Activated naive CD4-positive, alpha-beta T cell (primary cell): Measurements from ENCODE around the gene ERRFI1.

ENCODE experiments used
- DNase-seq, 4 experiments: peaks; one replicate each; lab custom pipeline; 2025; lab: John Stamatoyannopoulos, UW

ERRFI1 gene

GRCh38 chr1:8018492-8019228 lies 7.4 kb downstream of the ERRFI1 start:
- DNase-seq = no peak

- DNase-seq = no peak
Measured at GRCh38 chr1:8017495-8018197, 8.5 kb downstream of the ERRFI1 start.

GRCh38 chr1:8016895-8017241 lies 9.2 kb downstream of the ERRFI1 start:
- DNase-seq = no peak

DNA sequence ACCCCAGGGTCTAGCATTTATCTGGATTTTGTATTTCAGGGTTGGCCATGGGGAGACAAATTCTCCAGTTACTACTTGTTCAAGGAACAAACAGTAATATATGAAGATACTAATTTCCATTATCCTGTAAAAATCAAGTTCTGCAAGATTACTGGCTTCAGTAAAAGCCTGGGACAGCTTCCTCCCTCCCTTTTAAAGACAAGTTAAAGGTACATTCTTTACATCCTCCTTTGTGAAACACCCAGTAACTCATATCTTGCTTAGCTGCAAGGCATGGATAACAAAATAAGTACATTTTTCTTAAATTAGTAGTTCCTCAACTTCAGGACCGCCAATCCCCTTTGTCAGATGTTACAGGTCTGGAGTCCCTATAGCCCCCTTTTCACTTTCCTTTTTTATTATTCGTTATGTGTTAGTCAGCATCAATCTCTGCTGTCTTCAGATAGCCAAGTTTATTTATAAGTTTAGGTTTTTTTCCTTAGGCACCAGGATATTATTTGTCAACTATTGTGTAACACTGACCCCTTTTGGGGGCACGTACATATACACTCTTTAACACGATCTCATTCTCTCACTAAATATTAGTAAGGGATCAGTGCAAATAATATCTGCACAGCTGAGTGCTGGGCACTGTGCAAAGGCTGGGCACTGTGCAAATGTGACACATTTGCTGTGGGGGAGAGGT lies 9.8 kb downstream of the ERRFI1 start:
- DNase-seq = no peak

DNA sequence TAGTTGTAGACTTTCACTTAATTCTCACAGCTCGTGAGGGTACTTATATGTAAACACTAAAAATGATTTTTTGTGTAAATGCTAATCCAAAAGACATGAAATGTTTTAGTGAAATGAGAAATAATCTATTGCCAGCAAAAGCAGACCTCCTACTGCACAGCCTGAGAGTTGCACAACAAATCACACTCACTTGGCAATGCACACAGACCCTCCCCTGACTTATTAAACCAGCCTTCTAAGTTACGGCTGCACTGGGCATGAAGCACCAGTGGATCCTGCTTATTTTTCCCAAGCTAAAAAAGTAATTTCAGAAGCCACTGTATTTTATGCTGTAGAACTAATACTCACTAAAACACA lies 10.3 kb downstream of the ERRFI1 start:
- DNase-seq = no peak

- peak in 1 of 4 experiments; percentile 3 for DNase-seq
Measured at GRCh38 chr1:8015036-8015808, 10.9 kb downstream of the ERRFI1 start.

GRCh38 chr1:8014381-8014988 lies 11.6 kb downstream of the ERRFI1 start:
- DNase-seq = no peak

GRCh38 chr1:8013800-8014199 lies 12.3 kb downstream of the ERRFI1 start:
- no peak for DNase-seq

DNA sequence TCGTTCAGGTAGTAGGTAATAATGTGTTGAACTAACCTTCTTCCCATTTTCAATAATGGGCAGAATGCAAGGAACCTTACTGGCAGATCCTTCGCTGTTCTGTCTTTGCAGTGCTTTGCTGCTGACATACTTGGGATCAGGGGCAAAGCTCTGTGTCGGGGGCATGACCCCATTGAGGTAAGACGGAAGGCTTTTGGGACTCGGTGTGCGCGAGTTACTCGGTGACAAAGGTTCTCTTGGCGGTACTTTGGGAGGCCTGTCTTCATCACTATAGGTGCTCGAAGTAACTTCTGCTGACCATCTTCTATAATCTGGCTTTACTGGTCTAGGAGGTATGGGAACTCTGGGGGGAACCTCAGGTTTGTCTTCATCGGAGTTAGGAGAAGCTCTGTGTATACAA lies 12.7 kb downstream of the ERRFI1 start:
- DNase-seq = no peak

DNA sequence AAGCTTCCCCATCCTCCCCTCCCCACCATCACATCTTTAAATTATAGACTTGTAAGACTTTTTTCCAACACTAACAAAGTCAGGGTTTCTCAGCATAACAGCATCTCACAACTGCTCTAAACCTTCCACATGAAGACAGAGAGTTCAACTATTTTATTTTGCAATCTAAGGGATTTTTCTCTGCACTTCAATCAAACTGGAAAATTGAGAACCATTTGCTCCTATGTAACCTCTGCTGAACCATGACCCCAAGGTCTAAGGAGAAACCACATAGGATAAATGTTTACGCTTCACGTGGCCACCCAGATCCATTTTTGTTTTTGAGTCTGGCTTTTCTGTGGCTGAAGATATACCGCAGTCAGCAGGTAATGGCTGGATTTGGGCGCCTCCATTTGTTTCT lies 13.2 kb downstream of the ERRFI1 start:
- DNase-seq = no peak

GRCh38 chr1:8011923-8012858 lies 13.9 kb downstream of the ERRFI1 start:
- DNase-seq = no peak

- DNase-seq = no peak
Measured at GRCh38 chr1:8011016-8011415, 15.1 kb downstream of the ERRFI1 start.

DNA sequence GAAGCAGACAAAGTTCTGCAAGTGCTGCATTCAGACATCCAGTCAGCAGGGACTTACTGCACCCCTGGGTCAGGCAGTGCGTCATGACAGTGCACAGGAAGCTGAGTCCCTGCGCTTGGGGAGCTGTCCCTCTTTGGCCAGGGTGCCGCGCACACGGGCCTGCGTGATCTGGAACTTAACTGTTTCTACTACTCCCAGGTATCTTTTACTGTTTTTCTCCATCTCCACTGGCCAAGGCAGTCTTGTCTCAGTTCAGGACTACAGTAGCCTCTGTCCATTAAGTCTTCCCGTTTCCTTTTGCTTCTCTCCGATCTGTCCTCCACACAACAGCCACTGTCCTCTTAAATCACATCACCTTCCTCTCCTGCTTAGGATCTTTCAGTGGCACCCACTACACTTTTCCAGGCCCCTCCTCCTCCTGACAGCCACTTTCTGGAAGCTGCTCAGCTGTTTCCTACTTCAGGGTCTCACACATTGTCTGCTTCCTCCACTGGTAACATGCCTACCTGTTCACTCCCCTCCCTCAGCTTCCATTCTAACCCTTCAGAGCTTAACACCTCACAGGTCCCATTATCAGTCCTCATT lies 15.9 kb downstream of the ERRFI1 start:
- DNase-seq = no peak

DNA sequence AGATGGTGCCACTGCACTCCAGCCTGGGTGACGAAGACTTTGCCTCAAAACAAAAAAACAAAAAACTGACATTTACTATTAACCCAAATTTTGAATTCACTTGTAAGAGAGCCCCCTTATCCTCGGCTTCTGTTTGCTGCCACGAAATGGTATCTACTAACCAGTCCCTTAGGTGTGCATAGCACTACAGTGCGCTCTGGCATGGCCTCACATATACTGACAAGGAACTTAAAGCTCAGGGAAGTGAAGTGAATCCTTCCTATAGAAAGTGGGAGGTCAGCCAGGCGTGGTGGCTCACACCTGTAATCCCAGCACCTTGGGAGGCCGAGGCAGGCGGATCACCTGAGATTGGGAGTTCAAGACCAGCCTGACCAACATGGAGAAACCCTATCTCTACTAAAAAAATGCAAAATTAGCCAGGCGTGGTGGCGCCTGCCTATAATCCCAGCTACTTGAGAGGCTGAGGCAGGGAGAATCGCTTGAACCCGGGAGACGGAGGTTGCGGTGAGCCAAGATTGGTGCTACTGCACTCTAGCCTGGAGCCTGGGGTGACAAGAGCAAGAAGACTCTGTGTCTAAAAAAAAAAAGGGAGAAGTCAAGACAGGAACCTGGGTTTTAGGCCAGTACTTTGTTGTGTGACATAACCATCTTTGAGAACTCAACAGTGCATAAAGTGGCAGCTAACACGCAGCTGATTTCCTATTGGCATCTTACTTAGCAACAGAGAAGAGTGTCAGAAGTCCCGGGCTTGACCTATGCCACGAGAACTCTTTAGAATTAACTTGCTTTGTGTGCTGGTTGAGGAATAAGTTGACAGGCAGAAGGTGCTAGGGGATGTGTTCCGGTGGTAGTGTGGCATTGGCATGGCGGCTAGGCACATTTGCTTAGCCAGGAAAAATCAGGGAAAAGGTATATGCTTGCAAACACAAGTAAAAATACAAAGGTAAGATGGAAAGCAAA lies 16.8 kb downstream of the ERRFI1 start:
- no peak for DNase-seq

DNA sequence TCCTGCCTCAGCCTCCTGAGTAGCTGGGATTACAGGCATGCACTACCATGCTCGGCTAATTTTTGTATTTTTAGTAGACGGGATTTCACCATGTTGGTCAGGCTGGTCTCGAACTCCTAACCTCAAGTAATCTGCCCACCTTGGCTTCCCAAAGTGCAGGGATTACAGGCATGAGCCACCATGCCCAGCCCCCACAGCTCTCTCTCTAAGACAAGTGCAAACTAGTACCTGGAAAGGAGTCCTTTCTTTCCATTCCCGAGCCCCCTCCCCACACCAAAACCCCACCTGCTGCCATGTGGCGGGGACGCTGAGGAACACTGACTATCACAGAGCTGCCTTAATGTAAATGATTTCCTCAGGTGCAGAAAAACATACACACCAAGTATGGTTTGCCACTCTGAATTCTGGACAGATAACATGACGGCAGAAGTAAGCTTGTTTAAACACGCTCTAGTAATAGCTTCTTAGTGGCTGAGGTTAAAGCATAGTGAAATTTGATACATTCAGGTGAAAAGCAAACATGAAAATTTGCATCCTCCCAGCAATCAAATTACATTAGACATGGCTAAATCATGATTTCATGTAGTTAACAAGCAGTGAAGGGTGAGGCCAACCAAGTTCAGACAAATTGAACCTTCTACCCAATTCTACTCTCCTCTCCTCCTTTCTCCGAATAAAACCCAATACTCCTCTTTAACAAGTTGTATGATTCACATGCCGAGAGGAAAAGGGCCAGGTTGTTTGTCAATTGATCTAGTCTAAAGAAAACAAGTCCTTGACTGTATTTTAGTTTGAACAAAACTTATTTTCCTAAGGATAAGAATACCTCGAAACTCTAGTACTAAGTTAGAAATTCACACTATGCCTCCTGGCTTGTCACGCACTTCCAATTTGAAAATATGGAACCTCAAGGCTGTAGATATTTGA lies 19.8 kb downstream of the ERRFI1 start:
- no peak for DNase-seq

DNA sequence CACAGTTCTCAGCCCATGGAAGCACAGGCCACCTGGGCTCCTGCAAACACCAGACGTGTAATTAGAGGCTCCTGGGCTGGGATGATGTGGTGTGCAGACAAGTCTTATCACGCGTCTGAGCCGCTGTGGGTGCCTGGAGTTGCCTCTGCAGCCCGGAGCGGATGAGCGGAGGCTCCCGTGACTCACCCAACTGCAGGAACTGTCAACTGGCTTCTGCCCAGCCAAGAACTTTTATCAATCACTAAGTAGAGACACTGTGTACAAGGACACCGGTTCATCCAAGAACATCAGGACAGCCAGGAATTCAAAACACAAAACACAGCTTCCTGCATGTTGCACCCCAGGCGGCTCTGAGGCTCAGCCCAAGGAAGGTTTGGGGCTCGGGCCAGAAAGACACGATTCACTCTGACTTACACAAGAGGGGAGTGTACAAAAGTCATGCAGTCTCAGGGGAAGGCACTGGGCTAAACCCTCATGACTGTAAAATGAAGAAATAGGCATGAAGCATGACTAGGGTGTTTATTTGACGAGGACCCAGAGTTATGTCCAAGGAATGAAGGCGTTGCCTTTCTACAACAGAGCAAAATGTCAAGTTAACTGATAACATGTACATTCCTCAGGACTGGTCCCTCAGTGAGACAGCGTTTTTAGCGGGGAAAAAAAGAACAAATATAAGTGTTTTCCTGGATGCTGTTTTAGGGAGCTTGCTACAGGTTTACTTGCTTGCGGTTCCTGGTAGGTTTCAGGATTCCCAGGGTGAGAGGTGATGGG lies 21.1 kb downstream of the ERRFI1 start:
- no peak for DNase-seq

- DNase-seq = no peak
Measured at GRCh38 chr1:8004113-8004802, 21.9 kb downstream of the ERRFI1 start.
